GM18858 (cell line): ENCODE measurements around the gene TCIRG1.
"Not testable (repeated sequence)": the region's sequence is repeated elsewhere in the genome, so short reads cannot be mapped to it uniquely, and the experiment has no call there.

Experiments
- ATAC-seq: cut with Tn5 transposase; IDR thresholded peaks from one replicate; pipeline ENCODE4 v1.9.1; 2021; ENCODE audit not compliant: unreplicated experiment

The TCIRG1 gene

DNA sequence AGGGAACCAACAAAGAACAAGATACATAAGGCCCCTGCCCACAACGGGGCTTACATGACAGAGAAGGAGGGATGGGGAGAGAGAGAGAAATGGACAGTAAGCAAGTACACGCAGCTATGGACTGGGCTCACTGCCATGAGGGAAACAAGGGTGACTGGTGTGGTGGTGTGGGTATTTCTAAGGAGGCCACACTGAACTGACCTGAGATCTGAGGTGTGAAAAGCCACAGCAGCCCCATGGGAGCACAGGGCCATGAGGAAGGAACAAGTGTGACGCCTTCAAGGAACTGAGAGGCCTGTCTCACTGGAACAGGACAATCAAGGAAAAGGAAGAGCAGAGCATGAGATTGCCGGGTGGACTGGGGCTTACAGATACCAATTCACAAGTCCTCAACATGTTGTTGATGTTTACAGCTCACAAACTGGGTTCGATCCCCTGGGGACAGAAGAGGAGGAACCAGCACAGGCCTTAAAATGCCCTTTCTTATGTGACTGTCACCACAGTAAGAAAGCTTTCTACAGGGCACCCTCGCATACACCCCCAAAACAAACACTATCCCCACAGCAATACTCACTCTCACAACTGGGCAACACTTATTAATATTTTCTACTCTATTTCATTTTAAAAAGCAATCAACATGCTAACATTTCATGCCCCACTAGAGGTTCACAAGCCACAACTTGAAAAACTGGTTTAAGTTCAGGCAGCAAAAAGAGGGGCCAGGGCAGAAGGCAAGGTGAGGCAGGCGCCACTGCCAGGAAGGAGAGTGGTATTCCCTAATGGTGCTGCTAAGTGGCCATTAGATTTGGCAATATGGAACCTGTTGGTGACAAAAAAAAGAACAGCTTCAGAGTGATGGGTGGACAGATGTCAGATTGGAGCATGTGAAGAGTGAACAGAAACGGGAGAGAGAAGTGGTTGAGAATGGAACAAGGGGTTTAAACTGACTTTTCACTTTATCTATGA, 39.1 kb downstream of the TCIRG1 start:
- ATAC-seq = no peak

DNA sequence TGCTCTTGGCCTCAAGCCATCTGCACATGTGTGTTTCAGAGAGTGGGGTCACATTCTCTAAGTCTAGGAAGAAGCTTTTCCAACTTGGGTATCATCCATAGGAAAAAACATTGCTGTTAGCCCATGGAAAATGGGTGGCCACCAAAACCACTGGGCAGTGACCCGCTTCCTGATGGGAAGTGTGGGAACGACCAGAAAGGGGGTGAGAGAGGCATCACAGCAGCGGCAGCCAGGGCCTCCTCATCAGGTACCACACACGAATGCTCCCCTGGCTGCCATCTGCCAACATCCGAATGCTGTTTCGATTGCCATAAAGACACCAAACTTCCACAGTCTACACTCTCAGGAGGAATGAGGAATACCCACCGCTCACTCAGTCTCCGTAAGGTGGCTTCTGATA, 42.0 kb downstream of the TCIRG1 start:
- ATAC-seq = no peak

DNA sequence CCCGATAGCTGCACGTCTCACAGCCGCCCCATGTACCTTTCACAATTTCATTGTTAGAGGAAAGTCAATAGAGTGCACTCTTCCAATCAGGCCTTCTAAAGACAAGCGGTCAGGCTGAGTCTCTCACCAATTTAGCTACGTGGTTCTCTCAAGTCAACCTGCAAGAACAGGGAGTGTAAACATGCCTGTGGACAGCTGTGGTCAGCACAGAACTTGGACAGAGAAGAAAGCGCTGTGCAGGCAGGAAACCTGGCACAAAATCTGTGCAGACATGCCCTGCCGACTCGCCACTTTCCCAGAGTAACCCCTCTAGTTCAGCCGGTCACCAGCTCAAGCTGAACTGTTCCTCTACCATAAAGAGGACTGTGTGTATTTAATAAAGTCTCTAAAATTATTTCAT, 42.9 kb downstream of the TCIRG1 start:
- ATAC-seq = no peak

DNA sequence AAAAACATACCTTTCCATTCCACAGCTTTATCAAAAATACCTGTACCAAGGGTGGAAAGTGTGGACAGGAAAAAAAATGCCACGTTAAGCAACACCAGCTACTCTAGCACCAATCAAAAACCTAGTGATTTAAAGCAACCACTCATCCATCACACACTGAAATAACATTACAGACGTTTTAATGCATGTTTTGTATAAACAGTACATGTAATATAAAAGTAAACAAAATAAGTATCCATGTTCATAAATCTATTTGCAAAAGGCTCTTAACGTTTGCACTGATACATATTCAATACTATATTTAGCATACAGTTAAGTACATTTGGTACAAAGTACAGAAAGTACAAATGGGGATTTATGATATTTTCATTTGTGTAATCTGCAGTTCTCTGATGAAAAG, 43.7 kb downstream of the TCIRG1 start:
- no peak for ATAC-seq

DNA sequence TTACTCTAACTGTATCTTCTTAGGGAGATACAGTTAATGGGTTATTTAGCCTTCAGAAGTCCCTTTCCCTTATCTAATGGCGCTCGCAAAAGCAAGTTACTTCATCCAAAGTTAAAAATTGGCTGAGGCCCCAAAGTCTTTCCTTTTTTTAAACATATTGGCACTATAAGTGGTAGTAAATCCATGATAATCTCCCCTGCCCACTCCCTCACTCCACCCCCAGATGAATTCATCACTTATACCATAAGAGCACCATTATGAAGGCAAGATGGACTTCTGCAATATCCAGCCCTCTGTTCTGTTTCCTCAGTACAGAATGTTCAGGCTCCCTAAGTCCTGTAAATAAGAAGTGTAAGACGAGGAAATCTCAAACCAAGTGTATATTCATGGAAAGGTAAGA, 44.7 kb downstream of the TCIRG1 start:
- ATAC-seq = no peak

DNA sequence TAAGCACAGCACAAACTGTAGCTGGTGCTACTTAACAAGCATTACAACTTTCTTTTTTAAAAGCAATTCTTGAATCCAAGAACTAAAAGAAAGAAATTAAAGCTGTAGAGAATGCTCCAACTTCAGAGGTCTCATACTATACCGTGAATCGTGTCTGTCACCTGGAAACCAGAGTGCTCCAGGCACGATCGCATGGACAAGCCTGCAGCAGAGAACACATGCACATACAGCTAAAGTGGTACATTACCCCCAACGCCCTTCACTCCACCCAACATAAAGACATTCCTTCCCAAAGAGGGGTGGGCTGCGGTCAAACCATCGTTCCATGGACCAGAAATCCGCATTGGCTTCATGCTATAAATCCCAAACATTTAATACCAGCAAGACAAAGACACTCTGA, 50.9 kb downstream of the TCIRG1 start:
- no peak for ATAC-seq

DNA sequence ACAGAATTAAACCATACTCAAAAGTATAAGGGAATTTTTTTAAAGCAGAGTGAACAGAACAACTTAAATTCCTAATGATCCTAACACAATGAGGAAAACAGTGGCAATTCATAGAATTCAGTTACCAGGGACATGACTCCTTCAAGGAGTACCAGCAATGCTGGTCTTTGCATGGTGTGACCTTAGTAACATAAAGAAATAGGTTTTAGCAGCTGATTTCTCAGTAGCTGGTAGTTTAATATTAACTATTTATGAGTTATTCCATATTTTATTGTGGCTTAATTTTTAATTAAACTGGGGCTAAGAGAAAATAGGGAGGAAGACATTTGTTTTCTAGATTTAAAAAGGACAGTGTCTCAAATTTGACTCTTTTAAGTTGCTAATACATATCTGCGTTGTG, 51.5 kb downstream of the TCIRG1 start:
- ATAC-seq = no peak

DNA sequence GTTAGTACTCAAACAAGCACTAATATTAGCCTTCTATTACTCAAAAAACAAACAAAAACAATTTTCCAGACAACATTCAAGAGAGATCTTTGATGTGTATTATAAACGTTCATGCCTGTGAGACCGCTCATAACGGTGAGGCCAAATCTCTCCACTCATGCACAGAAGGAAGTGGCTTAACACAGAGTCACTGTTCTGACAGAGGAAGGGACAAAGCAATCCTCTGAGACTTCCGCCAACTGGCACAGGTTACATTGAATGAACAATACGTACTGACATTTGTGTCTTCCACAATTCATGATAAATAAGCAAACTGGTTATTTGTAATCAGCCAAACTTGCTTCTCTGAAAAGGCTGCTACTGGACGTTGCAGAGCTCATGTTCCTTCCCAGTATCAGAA, 51.9 kb downstream of the TCIRG1 start:
- no peak for ATAC-seq

DNA sequence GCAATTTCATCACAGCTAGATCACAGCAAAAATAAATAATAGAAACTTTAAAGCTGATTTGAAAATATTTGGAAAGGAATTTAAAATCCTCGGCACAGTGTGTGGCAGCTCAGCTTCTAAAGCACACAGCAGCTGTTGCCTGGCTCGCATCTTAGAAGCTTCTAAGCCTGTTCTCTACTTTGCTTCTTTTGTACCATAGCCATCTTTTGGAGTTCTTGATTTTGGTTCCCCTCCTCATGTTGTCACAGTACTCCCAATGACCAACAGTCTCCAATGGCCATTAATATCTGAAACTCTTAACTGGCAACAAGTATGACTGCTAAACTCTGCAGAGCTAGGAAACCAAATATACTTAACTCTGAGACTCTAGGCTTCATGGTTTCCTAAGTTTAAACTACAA, 53.6 kb downstream of the TCIRG1 start:
- no peak for ATAC-seq

DNA sequence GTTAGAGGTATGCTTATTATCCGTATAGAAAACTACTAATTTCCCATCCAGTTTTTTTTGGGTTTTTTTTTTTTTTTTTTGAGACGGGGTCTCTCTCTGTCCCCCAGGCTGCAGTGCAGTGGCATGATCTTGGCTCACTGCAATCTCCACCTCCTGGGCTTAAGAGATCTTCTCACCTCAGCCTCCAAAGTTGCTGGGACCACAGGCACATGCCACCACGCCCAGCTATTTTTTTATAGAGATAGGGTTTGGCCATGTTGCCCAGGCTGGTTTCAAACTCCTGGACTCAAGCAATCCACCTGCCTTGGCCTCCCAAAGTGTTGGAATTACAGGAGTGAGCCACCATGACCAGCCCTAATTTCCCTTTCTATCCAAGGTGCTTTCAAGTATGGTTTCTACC, 54.1 kb downstream of the TCIRG1 start:
- not testable (repeated sequence) for ATAC-seq

DNA sequence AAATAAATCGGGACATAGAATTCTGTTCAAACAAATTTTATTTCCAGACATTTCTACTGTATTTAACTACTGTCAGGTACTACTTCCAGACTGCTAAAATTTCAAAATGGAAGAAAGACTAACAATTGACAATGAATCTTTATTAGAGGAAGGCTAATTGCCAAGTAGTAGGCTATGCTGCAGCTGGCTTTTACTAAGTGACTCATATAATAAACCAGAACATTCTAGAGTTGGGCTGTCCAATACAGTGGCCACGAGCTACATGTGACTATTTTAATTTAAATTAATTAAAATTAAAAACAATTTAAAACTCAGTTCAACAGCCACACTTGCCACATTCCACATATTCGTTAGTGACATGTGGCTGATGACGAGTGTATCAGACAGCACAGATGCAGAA, 54.7 kb downstream of the TCIRG1 start:
- ATAC-seq = no peak

DNA sequence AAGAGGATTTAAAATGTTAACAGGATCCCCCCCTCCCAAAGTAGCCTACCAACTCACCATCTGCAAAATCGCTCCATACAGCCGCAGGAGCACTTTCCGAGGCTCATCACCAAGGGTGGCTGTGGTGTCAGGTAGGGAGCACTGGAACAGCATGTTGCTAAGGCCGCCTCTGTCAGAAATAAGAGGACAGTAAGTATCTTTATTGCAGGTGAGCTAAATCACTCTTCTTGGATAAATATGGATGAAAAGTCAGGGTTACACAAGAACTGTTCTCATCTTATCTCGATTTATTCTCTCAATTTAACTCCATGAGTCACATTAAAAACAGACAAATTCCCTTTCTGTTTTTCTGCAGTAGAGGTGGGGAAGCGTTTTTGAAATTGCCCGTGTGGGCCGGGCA, 58.1 kb downstream of the TCIRG1 start:
- no peak for ATAC-seq

DNA sequence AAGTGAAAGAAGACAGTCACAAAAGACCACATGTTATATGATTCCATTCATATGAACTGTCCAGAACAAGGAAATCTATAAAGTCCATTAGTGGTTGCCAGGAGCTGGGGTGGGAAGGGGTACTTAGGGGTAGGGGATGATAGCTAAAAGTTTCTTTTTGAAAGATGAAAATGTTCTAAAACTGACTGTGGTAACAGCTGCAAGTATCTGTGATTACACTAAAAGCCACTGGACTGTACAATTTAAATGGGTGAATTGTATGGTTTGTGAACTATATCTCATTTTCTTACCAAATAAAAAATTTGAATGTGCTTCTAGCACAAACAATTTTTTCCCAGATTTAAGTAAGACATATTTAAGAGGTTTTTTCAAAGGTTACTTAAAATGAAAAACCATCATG, 60.2 kb downstream of the TCIRG1 start:
- no peak for ATAC-seq

DNA sequence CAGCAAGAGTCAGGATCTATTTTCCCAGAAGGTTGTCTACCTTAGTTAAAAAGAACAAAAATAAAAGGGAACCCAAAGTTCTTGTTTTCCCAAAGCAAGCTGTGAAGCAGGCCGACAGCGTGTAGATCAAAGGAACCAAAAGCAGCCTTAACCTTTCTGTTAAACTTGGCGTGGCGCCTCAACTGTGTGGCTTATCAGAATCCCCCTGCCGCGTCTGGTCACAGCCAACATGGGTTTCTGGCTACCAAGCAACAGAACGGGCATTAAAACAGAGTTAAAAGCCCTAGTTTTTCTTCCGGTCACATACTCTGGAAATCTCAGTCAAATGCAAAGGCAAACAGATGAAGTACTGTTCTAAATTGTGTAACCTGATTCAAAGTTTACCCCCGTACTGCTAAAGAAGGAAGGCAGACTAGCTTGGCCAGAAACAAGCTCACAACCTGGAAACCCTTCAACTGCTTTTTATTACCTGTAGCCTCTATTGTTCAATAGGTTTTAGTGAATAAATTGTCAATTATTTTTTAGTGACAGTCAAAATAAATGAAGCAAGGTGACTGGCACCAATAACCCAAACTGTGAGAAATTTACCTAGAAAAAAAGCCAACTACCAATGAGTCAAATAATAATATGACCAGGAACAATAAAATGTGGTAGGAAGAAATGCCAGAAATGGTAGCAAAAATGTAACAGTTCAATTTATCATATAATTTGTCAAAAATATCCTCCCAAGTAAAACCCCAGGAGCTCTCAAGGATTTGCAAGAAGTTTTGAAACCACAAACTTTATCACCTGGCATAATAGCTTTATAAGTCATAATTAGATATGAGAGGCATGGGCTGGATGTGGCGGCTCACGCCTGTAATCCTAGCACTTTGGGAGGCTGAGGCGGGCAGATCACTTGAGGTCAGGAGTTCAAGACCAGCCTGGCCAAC, 60.9 kb downstream of the TCIRG1 start:
- no peak for ATAC-seq
